Activated CD8-positive, alpha-beta memory T cell treated with anti-CD3 and anti-CD28 coated beads, Interleukin-2, amount 50 U/mL, for 24 hours (primary cell): Measurements from ENCODE around the gene FAM149A.

Experiments used
- DNase-seq: peaks from one replicate; pipeline ENCODE4 v3.0.0-alpha.2; 2020; ENCODE audit errors: extremely low read depth

FAM149A gene

DNA sequence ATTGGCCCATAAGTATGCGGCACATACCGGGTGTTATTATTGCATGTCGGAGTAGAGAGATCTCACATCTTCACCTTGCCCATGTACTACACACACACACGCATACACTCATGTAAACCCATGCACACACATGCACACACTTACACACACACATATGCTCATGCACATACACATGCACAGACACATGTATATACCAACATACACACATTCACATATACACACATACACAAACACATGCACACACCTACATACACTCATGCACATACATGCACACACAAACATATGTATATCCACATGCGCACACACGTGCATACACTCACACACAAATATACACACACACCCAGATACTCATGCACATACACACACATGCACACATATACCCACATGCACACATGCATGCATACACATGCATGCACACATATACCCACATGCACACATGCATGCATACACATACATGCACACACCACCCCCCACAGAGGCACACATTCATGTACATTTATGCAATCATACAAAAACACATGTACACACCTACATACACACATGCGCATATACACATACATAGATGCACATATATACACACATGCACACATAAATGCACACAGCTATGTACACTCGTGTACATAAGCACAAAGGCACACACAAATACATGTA lies 98.1 kb downstream of the FAM149A start:
- no peak for DNase-seq

DNA sequence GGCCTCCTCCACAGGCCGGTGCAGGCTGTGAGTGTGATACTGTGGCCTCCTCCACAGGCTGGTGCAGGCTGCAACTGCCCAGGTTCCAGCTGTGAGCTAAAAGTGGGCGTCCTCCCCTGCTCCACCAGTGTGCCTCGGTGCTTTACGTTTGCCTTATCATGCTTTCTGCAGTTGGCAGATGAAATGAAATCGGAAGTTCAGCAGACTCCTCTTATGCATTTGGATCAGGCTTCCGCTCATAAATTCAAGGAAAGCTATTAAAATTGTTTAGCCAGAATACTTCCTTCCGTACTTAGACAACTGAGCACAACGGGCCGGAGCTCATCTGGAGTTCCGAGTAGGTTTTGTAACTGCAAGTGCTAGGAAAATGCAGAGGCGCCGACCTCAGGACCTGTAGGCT lies 98.9 kb downstream of the FAM149A start:
- no peak for DNase-seq

DNA sequence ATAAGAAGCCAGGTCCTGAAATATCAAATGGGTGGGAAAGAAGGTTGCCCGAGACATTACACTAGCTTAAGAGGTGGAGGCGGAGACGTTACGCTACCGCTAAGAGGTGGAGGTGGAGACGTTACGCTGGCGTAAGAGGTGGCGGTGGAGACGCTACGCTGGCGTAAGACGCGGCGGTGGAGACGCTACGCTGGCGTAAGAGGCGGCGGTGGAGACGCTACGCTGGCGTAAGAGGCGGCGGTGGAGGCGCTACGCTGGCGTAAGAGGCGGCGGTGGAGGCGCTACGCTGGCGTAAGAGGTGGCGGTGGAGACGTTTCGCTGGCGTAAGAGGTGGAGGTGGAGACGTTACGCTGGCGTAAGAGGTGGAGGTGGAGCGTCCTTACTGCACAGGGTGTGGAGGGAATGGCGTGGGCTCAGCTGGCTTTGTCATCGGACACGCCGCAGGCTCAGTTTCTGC lies 99.6 kb downstream of the FAM149A start:
- no peak for DNase-seq

DNA sequence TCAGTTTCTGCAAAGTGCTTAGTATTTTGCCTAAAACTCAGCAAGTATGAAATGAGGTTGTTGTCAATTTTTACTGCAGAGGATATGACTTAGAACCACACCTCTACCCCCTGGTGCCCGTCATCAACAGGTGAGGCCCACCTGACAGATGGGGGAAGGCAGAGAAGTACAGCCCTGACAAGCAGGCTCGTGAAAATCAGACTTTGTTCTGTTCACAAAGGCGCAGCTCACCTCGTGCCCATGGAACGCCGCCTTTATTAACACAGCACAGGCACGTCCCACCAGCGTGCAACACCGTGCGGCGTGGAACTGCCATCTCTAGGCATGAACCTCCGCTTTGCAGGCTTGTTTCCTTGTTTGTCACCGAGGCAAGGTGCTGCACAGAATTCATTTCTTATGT lies 100.2 kb downstream of the FAM149A start:
- DNase-seq, result no peak

DNA sequence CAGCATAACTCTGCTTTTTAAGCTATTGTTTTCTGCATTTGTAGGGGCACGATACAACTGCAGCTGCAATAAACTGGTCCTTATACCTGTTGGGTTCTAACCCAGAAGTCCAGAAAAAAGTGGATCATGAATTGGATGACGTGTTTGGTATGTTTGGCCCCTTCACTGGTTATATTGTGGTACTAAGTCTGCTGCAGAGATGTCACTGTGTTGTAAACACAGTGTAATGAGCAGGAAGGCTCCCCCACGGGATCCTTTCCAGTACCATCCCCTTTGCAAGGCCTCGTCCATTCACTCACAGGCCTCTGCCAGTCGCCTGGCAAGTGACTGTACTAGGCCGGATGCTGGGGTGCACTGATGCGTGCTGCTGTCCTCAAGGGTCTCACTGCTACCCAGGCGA lies 100.7 kb downstream of the FAM149A start:
- no peak for DNase-seq

DNA sequence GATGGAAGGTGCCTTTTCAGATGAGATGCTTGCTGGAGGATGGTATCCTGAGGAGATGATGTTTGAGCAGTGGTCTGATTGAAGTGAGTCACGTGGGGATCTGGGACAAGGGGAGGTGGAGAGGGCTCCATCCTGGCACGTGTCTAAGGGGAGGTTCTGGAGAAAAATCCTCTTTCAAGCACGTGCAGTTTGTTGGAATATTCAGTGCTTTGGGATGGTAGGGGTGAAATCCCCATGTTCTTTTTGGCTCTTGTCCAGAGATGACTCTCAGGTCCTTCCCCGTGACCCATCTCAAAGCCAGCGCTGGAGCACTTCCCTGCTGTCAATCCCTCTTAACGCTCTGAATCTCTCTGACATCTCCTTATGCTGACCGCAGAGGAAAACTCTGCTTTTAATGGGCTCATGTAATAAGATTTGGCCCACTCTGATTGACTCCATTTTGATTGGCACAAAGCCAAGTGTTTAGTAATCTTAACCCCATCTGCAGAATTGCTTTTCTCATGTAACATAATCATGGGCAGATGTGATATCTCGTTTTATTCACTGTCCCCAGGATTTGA lies 112.0 kb downstream of the FAM149A start:
- no peak for DNase-seq

DNA sequence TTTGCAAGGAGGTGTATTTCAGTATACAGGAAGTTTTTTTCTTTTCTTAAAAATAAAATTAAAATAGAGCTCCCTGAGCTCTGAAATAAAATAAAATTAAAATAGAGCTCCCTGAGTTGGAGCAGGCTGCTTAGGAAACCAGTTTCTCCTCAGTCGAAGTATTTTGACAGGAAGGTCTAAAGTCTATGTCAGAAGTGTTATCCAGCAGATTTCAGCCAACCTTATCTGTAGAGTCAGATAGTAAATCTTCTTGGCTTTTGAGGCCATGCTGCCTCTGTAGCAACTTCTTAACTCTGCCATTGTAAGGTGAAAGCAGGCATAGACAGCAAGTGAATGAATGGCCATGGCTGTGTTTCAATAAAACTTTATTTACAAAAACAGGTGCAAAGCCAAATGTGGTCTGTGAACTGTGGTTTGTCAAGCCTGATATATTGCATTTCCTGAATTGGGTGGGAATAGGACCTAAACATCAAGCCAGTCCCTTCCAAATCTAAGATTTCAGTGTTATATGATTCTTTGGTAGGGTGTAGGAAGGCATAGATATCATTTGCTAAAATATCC lies 113.3 kb downstream of the FAM149A start:
- no peak for DNase-seq

DNA sequence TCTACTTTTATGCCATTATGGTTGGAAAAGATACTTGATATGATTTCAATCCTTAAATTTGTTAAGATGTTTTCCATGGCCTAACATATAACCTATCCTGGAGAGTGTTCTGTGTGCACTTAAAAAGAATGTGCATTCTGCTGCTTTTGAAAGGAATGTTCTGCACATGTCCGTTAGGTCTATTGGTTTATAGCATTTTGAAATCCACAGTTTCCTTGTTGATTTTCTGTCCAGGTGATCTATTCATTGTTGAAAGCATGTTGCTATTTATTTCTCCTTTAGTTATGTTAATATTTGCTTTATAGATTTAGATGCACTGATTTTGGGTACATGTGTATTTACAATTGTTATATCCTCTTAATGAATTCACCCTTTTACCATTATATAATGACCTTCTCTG lies 117.1 kb downstream of the FAM149A start:
- no peak for DNase-seq
